ENCODE results near the gene LCE7A.

The LCE7A gene

GRCh38 chr1:152884085-152884484, 24.3 kb downstream of the LCE7A start:
- DNase-seq (ENCODE audit: low spot score) (no peak), ATAC-seq (ENCODE audit: low read depth) (peak; percentile 36; the same call in 1 of the 3 replicates)
- H3K4me1 ChIP-seq (ENCODE audit: insufficient read depth, poor library complexity, severe bottlenecking) = peaks cover 54% of the 10 kb centered on the region
- no peak overlapping the region for H3K4me3 ChIP-seq (ENCODE audit: severe bottlenecking)
- H3K27me3 ChIP-seq (ENCODE audit: insufficient read depth, poor library complexity, severe bottlenecking) = no peaks in the 10 kb centered on the region
- TF ChIP-seq CTCF (IDR thresholded peaks at IDR 0.05; ENCODE audit: poor library complexity, severe bottlenecking) = no peak
- H3K27ac ChIP-seq (ENCODE audit: poor library complexity, severe bottlenecking) = peak overlapping the region; percentile 68
- H3K36me3 ChIP-seq (ENCODE audit: low read depth) = no peaks in the 10 kb centered on the region
- no peaks in the 10 kb centered on the region for H3K9me3 ChIP-seq (ENCODE audit: severe bottlenecking)

GRCh38 chr1:152884506-152884905, 24.7 kb downstream of the LCE7A start:
- no peak overlapping the region for H3K4me3 ChIP-seq (ENCODE audit: severe bottlenecking)
- H3K9me3 ChIP-seq (ENCODE audit: severe bottlenecking) = no peaks in the 10 kb centered on the region
- ATAC-seq (ENCODE audit: low read depth) = no peak
- no peaks in the 10 kb centered on the region for H3K27me3 ChIP-seq (ENCODE audit: insufficient read depth, poor library complexity, severe bottlenecking)
- peak overlapping the region; percentile 68 for H3K27ac ChIP-seq (ENCODE audit: poor library complexity, severe bottlenecking)
- no peaks in the 10 kb centered on the region for H3K36me3 ChIP-seq (ENCODE audit: low read depth)
- TF ChIP-seq CTCF (IDR thresholded peaks at IDR 0.05; ENCODE audit: poor library complexity, severe bottlenecking) = no peak
- H3K4me1 ChIP-seq (ENCODE audit: insufficient read depth, poor library complexity, severe bottlenecking) = peaks cover 54% of the 10 kb centered on the region
- no peak for DNase-seq (ENCODE audit: low spot score)

- ATAC-seq (ENCODE audit: low read depth) (peak; percentile 71), DNase-seq (ENCODE audit: low spot score) (no peak)
- no peaks in the 10 kb centered on the region for H3K9me3 ChIP-seq (ENCODE audit: severe bottlenecking)
- peaks cover 49% of the 10 kb centered on the region for H3K4me1 ChIP-seq (ENCODE audit: insufficient read depth, poor library complexity, severe bottlenecking)
- H3K4me3 ChIP-seq (ENCODE audit: severe bottlenecking) = no peak overlapping the region
- peak overlapping the region; percentile 68 for H3K27ac ChIP-seq (ENCODE audit: poor library complexity, severe bottlenecking)
- H3K27me3 ChIP-seq (ENCODE audit: insufficient read depth, poor library complexity, severe bottlenecking) = no peaks in the 10 kb centered on the region
- TF ChIP-seq CTCF (IDR thresholded peaks at IDR 0.05; ENCODE audit: poor library complexity, severe bottlenecking) = no peak
- no peaks in the 10 kb centered on the region for H3K36me3 ChIP-seq (ENCODE audit: low read depth)
Observed at GRCh38 chr1:152884966-152885624, 25.3 kb downstream of the LCE7A start.

- no peaks in the 10 kb centered on the region for H3K9me3 ChIP-seq (ENCODE audit: severe bottlenecking)
- ATAC-seq (ENCODE audit: low read depth) (no peak), DNase-seq (ENCODE audit: low spot score) (no peak)
- no peak for TF ChIP-seq CTCF (IDR thresholded peaks at IDR 0.05; ENCODE audit: poor library complexity, severe bottlenecking)
- peaks cover 40% of the 10 kb centered on the region for H3K4me1 ChIP-seq (ENCODE audit: insufficient read depth, poor library complexity, severe bottlenecking)
- H3K27me3 ChIP-seq (ENCODE audit: insufficient read depth, poor library complexity, severe bottlenecking) = no peaks in the 10 kb centered on the region
- no peaks in the 10 kb centered on the region for H3K36me3 ChIP-seq (ENCODE audit: low read depth)
- peak overlapping the region; percentile 68 for H3K27ac ChIP-seq (ENCODE audit: poor library complexity, severe bottlenecking)
- no peak overlapping the region for H3K4me3 ChIP-seq (ENCODE audit: severe bottlenecking)
Observed at GRCh38 chr1:152886085-152886484, 26.3 kb downstream of the LCE7A start.

- DNase-seq (ENCODE audit: low spot score) = no peak
Observed at GRCh38 chr1:152886758-152887409, 27.1 kb downstream of the LCE7A start.

More at GRCh38 chr1:152886758-152887409, 27.1 kb downstream of the LCE7A start:
- Histone ChIP-seq H3K9me3 (ENCODE audit: severe bottlenecking) (no peaks in the 10 kb centered on the region), H3K27me3 (ENCODE audit: insufficient read depth, poor library complexity, severe bottlenecking) (no peaks in the 10 kb centered on the region), H3K27ac (ENCODE audit: poor library complexity, severe bottlenecking) (peak overlapping the region; percentile 68), H3K4me3 (ENCODE audit: severe bottlenecking) (no peak overlapping the region), H3K4me1 (ENCODE audit: insufficient read depth, poor library complexity, severe bottlenecking) (peaks cover 40% of the 10 kb centered on the region), H3K36me3 (ENCODE audit: low read depth) (no peaks in the 10 kb centered on the region)
- ATAC-seq (ENCODE audit: low read depth) = peak; percentile 35
- no peak for TF ChIP-seq CTCF (IDR thresholded peaks at IDR 0.05; ENCODE audit: poor library complexity, severe bottlenecking)

All from RWPE2 (cell line).